Measurements from ENCODE around the gene FPR2.

Gene FPR2

DNA sequence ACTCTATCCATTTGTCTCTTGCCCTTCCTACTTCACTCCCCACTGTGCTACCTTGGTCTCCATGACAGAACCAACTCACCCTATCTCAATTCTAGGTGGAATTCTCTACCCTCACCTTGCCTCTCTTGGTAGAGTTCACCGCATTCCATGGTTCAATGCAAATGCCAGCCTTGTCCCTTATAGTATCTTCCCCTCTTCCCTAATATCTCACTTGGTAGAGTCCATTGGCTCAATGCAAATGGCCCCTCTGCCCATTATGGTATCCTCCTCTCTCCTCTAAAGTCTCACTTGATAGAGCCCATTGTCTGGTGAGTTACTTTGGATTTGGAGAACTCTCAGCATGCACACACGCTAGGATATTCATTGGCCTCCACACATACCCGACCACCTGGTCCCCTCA is 45.1 kb upstream of the FPR2 start:
- no peak overlapping the region for H3K4me3 ChIP-seq (replicated peaks; ENCODE audit: low read depth, low read length)
- DNase-seq (ENCODE audit: extremely low read depth, insufficient read length), result no peak
- H3K36me3 ChIP-seq (ENCODE audit: control insufficient read depth, insufficient read depth, low read length), result no peaks in the 10 kb centered on the region
- no peaks in the 10 kb centered on the region for H3K27me3 ChIP-seq (replicated peaks; ENCODE audit: control insufficient read depth, insufficient read depth, low read length)
- TF ChIP-seq, protein P1, sequence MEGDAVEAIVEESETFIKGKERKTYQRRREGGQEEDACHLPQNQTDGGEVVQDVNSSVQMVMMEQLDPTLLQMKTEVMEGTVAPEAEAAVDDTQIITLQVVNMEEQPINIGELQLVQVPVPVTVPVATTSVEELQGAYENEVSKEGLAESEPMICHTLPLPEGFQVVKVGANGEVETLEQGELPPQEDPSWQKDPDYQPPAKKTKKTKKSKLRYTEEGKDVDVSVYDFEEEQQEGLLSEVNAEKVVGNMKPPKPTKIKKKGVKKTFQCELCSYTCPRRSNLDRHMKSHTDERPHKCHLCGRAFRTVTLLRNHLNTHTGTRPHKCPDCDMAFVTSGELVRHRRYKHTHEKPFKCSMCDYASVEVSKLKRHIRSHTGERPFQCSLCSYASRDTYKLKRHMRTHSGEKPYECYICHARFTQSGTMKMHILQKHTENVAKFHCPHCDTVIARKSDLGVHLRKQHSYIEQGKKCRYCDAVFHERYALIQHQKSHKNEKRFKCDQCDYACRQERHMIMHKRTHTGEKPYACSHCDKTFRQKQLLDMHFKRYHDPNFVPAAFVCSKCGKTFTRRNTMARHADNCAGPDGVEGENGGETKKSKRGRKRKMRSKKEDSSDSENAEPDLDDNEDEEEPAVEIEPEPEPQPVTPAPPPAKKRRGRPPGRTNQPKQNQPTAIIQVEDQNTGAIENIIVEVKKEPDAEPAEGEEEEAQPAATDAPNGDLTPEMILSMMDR (IDR thresholded peaks at IDR 0.05; ENCODE audit: insufficient read depth, low read length, poor library complexity, severe bottlenecking), result no peak

DNA sequence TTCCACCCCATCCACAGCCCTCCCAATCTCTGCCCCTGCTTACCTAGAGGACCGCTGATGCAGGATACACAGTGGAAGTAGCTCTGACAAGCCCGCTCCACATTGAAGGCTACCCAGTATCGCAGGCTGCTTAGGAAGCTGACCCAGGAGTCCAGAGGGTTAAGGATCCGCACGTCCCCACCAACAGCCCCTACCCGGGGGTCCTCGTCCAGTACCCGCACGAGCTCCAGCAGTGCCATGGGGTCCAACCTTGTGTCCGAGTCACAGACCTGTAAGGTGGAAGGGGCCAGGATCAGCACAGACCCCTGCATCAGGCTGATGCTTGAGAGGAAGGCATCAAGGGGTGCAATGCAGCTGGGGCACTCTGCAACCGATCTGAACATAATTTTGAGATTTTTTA is 44.1 kb upstream of the FPR2 start:
- Histone ChIP-seq H3K36me3 (ENCODE audit: control insufficient read depth, insufficient read depth, low read length) (no peaks in the 10 kb centered on the region), H3K27me3 (replicated peaks; ENCODE audit: control insufficient read depth, insufficient read depth, low read length) (no peaks in the 10 kb centered on the region), H3K4me3 (replicated peaks; ENCODE audit: low read depth, low read length) (no peak overlapping the region)
- DNase-seq (ENCODE audit: extremely low read depth, insufficient read length), result no peak
- TF ChIP-seq, protein P1 (IDR thresholded peaks at IDR 0.05; ENCODE audit: insufficient read depth, low read length, poor library complexity, severe bottlenecking), result no peak

DNA sequence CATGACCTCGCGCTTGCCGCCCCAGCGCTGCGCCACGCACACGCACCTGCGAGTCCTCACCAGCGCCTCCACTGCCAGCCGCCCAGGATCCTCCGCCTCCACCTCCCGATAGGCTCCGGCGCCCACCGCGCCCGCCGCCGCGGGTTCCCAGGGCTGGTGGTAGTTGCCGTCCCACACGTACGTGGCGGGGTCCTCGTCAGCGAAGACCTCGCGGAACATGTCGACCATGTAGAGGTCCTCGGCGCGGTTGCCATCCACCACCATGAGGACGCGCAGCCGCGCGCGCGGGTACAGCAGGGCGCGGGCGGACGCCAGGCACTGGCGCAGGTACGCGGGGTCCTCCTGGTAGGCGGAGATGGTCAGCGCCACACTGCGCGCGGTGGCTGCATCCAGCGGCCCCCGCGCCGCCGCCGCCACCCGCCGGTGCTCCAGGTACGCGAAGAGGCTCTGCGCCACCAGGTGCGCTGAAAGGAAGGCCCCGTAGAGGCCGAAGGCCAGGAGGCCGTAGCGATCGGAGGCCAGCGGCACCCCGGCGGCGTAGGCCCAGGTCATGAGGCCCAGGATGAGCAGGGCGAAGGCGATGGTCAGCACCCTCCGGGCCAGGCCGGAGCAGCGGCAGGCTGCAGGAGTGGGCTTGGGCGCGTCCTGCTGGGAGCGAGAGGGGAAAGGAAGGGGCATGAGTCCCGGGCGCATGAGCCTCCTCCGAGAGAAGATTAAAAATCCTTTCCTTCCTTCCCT is 41.6 kb upstream of the FPR2 start:
- no peaks in the 10 kb centered on the region for H3K27me3 ChIP-seq (replicated peaks; ENCODE audit: control insufficient read depth, insufficient read depth, low read length)
- H3K36me3 ChIP-seq (ENCODE audit: control insufficient read depth, insufficient read depth, low read length), result no peaks in the 10 kb centered on the region
- TF ChIP-seq, protein P1 (IDR thresholded peaks at IDR 0.05; ENCODE audit: insufficient read depth, low read length, poor library complexity, severe bottlenecking), result no peak
- no peak overlapping the region for H3K4me3 ChIP-seq (replicated peaks; ENCODE audit: low read depth, low read length)
- no peak for DNase-seq (ENCODE audit: extremely low read depth, insufficient read length)

DNA sequence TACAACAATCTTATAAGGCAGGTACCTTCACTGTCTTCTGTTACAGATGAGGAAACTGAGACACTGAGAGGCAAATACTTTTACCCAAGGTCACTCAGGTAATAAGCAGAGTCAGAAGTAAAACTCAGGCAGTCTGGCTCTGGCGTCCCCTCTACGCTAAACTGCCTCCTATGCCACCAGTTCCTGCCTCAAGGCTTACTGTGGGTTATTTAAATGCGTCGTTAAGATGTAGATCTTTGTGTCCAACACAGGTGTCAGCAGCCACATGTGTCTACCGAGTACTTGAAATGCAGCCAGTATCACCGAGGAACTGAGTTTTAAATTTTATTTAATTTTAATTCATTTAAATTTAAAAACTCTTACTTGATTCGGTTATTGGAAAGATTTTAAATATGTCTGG is 39.1 kb upstream of the FPR2 start:
- Histone ChIP-seq H3K4me3 (replicated peaks; ENCODE audit: low read depth, low read length) (no peak overlapping the region), H3K36me3 (ENCODE audit: control insufficient read depth, insufficient read depth, low read length) (no peaks in the 10 kb centered on the region), H3K27me3 (replicated peaks; ENCODE audit: control insufficient read depth, insufficient read depth, low read length) (no peaks in the 10 kb centered on the region)
- DNase-seq (ENCODE audit: extremely low read depth, insufficient read length), result no peak
- TF ChIP-seq, protein P1 (IDR thresholded peaks at IDR 0.05; ENCODE audit: insufficient read depth, low read length, poor library complexity, severe bottlenecking), result no peak

DNA sequence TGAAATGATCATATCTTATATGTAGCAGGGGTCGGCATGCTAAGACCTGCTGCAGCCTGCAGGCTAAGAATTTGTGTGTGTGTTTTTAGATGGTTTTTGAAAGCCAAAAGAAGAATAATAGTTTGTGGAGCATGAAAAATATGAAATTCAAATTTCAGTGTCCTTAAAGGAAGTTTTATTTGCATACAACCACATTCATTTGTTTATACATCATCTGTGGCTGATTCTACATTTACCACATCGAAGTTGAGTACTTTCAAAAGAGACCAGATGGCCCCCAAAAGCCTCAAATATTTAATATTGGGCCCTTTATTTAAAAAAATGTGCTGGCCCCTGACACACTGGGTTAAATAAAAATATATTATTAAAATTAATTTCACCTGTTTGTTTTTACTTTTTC is 38.5 kb upstream of the FPR2 start:
- H3K36me3 ChIP-seq (ENCODE audit: control insufficient read depth, insufficient read depth, low read length), result no peaks in the 10 kb centered on the region
- no peak overlapping the region for H3K4me3 ChIP-seq (replicated peaks; ENCODE audit: low read depth, low read length)
- no peak for DNase-seq (ENCODE audit: extremely low read depth, insufficient read length)
- H3K27me3 ChIP-seq (replicated peaks; ENCODE audit: control insufficient read depth, insufficient read depth, low read length), result no peaks in the 10 kb centered on the region
- TF ChIP-seq, protein P1 (IDR thresholded peaks at IDR 0.05; ENCODE audit: insufficient read depth, low read length, poor library complexity, severe bottlenecking), result no peak

DNA sequence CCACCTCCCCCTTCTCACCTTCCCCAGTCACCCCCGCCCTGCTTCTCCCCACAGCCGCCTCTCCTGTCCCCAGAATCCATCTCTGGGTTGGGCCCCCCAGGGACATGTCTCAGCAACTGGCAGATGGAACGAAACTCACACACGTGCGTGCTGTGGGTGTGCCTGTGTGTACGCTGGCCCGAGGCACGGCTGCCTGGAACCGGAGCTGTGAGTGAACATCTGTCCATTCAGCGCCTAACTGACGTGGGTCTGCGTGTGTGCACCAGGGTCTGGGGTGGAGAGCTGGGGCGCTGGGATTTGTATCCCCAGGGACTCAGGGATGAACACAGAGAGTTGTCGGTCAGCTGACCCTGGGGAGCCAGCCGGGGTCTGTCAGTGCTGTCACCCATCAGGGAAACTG is 36.4 kb upstream of the FPR2 start:
- Histone ChIP-seq H3K27me3 (replicated peaks; ENCODE audit: control insufficient read depth, insufficient read depth, low read length) (no peaks in the 10 kb centered on the region), H3K4me3 (replicated peaks; ENCODE audit: low read depth, low read length) (no peak overlapping the region), H3K36me3 (ENCODE audit: control insufficient read depth, insufficient read depth, low read length) (no peaks in the 10 kb centered on the region)
- no peak for DNase-seq (ENCODE audit: extremely low read depth, insufficient read length)
- TF ChIP-seq, protein P1 (IDR thresholded peaks at IDR 0.05; ENCODE audit: insufficient read depth, low read length, poor library complexity, severe bottlenecking), result no peak

Data from GM06990 (cell line).